CD4-positive, alpha-beta T cell treated with Interferon alpha-2 for 1 hour (primary cell): ENCODE results near the gene OBSL1.

ENCODE experiments used
- DNase-seq, 2 donors: peaks; one replicate each; pipeline ENCODE4 v3.0.0-alpha.2; 2020 to 2022

Gene OBSL1

DNA sequence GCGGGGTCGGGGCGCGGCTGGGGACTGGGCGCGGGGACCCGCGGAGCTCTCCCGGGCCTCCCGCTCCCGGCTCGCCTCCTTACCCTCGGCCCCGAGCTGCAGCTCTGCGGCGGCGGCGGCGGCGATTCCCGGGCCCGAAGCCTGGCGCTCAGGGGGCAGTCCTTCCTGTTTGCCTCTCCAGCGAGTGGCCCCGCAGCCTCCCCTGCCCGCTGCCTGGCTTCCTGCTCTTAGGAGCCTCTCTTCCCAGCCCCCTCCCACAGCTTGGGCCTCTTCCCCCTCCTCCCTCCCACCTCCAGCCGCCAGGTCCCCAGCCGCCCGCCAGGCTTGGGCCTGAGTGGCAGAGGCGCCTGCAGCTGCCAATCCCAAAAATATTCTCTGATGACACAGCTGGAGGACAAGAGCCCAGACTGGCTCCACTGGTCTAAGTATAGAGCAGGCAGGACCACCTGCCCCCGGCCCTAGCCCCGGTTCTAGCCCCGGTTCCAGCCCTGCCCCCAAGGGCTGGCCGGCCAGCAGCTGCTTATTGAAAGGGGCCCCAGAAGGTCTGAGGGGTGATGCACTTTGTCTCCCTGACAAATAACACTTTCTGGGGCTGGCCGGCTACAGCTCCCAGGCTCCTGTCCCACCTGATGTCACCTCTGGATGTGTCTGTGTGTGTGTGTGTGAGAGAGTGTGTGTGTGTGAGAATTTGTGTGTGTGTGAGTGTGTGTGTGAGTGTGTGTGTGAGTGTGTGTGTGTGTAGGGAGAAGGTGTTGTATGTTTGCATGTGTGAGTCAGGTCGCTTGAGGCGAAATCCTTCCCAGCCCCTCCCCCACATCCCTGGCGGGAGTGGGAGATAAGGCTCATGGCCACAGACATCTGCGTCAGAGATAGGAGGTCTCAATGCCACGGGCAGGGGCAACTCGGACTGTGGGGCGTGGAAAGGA, at the start of gene OBSL1:
TSS of gene OBSL1 (minus strand) at position 229 of the 926 bp plus-strand sequence. CDS start 307 bp downstream, outside the sequence.
- DNase-seq = no peak

DNA sequence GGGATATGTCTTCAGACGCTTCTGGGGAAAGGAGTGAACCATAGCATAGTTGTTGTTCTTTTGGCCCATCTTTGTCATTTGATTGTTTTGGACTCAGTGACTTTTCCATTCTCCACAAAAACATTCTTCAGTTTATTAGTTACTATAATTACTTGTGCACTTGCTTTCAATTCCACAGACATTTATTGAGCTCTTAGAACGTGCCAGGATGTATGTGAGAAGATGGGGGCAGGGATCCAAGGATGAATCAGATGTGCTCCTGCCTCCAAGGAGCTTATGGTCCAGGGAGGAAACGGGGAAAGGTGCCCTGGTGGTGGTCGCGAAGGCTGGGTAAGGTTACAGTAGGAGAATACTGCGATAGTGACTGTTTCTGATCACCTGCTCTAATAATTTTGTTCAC, 49.2 kb upstream of the OBSL1 start:
- no peak for DNase-seq

DNA sequence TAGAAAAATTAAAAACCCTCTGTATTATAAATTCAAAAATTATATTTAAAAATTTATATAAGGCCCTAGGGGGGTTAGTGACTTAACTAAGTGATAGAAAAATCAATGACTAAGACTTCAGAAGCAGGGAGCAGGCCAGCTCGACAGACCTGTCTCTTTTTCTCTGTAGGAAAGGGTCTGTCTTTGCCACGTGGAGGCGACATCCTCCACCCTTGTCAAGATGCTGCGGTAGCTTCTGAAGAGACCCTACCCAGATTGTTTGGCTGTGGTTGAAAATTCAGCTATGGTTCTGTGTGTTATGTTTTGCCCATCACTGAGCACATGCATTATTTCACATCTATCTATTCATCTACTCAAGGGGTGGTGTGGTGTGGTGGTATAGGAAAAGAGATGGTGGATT, 47.9 kb upstream of the OBSL1 start:
- DNase-seq = no peak

DNA sequence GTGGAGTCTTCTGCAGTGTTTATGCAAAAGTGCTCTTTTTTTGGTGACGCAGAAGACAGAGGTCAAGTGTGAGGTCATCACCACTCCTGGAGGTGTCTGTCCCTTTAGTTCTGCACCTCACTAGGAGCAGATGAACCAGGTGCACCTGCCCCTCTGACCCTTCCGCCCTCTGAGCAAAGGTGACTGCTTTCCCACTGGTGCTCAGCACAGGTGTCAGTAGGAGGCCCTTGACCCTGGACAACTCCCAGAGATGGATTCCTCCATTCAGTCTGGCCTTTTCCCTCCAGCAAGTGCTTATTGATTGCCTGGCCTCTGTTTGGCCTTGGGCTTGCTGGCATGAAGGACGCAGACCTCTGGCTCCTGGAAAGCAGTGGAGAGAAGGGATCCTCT, 47.4 kb upstream of the OBSL1 start:
- no peak for DNase-seq

DNA sequence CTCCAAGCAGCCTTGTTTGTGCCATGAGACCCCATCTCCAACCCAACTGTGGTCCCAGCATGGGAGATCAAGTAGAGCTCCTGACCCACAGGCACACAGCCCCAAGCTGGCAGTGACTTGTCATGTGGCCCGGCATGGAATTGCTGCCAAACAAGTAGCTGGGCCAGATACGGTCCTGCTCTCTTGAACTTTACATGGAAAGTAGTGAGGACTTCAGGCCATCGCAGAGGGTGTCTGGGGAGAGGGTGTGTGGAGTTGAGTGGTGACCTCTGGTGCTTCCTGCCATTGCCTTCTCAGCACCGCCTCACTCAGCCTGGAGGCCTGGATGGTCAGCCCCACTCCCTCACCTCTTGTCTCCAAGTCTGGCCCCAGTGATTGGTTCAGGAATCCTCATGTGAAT, 45.2 kb upstream of the OBSL1 start:
- DNase-seq = no peak

DNA sequence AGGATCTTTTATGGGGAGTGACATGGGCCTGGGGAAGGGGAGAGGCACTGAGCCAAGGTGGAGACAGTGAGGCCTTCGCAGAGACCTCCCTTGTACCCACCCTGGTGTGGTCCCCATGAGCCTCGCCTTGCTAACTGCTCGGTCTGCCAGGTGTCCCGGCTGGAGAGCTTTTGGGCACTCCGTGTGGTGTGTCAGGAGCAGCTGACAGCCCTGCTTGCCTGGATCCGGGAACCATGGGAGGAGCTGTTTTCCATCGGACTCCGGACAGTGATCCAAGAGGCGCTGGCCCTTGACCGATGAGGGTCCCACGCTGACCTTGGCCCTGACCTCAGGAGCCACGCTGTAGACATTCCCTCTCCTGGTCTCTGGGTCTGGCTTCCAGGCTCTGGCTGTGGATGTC, 44.6 kb upstream of the OBSL1 start:
- DNase-seq = no peak

DNA sequence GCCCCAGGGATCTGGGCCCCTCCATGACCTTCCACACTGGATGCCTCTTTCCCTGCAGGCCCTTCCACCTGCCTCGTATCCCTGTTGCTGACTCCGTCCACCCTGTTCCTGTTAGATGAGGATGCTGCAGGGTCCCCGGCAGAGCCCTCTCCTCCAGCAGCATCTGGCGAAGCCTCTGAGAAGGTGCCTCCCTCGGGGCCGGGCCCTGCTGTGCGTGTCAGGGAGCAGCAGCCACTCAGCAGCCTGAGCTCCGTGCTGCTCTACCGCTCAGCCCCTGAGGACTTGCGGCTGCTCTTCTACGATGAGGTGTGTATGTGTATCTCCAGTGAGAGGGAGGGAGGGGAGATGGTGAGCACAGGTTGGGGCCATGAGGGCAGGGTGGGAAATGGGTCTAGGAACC, 43.7 kb upstream of the OBSL1 start:
- no peak for DNase-seq

DNA sequence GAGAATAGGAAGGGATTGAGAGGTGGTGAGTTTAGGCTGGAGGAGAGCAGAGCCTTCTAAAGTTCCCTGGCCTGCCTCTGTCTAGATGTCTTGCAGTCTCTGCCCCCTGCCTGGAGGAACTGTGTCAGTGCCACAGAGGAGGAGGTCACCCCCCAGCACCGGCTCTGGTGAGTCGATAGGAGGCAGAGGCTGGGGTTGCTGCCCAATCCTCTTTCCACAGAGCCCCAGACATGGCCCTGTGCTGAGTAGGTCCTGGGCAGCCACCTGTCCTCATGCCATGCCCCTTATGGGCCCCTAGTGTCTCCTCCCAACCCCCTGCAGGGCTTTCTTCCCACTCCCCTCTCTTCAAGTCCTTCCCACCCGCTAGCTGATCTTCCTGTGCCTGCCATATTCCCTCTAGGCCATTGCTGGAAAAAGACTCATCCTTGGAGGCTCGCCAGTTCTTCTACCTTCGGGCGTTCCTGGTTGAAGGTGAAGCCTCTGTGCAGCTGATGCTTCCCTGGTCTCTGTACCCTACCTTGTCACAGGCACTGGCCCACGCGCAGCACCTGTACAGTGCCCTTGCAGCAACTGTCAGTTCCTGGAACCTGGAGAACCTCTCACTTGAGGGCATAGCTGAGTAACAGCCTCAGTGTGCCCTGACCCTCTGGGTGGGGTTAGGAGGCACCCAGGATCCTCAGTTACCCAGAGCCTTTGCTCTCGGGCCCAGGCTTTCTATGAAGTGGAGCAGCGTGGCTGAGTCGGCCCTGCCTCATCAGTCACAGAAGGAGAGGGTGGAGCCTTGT, 42.9 kb upstream of the OBSL1 start:
- DNase-seq = no peak

DNA sequence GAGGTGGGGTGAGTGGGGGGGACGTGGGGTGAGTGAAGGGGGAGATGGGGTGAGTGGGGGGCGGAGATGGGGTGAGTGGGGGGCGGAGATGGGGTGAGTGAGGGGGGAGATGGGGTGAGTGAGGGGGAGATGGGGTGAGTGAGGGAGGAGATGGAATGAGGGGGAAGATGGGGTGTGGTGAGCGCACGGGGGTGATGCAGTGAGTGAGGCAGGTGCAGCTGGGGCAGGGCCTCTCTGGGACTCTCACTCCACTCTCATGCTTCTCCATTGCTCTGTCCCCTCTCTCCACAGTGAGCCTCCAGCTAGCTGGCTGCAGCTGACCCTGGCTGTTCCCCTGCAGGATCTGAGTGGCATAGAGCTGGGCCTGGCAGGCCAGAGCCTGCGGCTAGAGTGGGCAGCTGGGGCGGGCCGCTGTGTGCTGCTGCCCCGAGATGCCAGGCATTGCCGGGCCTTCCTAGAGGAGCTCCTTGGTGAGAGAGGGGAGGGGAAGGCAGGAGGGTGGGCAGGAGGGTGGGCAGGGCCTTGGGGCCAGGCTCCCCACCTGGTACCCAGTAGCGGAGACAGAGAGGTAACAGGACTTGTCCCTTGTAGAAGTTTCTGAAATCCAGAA, 42.2 kb upstream of the OBSL1 start:
- no peak for DNase-seq

DNA sequence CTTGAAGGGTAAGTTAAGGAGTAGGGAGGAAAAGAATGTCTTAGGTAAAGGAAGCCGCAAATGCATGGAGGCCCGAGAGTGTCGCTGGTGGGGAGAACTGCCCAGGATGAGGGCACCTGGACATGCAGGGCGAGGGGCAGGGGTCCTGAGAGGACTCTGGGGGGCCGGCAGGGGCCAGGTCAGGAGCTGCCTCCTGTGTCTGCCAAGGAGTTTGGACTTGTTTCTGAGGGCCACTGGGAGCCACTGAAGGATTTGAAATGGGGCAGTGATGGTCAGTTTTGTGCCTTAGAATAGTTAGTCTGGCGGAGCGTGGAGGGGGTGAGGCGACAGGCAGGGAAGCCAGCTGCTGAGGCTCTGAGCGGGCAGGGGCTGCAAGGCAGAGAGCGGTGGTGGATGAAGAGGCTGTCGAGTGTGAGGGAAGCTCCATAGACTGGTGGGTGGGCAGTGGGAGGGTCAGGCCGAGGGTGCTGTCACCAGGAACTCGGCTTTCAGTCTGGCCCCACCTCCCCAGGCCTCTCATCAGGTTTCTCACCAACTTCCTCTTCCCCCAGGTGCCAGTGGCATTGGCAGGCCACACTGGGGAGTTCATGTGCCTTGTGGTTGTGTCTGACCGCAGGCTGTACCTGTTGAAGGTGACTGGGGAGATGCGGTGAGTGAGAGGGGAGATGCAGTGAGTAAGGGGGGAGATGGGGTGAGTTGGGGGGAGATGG, 41.4 kb upstream of the OBSL1 start:
- peak; percentile 25 to 34 for DNase-seq

DNA sequence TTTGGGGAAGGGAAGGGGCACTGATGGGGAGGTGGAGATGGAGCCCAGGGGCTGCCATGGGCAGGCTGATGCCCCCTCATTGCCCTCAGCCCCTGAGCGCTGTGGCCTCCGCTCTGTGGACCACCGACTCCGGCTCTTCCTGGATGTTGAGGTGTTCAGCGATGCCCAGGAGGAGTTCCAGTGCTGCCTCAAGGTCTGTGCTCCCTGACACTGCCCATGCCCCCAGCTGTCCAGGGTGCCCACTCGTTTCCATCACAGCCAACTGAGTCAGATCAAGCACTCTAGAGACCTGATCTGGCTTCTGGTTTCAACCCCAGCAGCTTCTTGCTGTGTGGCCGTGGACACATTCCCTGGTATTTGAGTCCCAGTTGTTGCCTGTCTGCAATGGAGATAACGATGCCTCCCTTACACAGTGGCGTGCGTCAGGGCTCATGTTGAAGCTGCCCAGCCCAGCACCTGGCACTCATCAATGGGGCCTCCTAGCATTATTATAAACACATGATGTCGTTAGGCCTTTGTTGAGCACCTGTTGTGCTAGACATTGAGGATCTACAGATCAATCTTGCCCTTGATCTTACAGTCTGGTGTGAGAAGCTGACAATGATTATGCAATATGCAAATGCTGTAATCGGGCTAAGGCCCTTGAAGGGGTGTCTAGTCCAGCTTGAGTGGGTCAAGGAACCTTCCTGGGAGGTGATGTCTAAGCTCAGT, 40.7 kb upstream of the OBSL1 start:
- DNase-seq = no peak

DNA sequence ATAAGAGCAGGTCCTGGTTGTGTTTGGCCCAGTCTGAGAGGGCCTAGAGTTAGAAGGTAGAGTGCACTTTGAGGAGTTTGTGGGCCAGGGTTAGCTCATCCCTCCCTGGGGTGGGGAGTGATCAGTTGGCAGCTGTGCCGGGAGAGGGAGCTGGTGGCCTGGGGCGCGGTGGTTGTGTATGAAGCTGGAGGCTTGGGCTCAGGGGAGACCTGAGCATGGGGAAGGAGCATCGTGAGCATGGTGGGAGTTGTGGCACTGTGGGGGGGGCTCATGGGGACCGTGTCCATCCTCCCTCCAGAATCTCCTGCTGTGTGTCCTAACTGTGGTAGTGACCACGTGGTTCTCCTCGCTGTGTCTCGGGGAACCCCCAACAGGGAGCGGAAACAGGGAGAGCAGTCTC, 40.0 kb upstream of the OBSL1 start:
- no peak for DNase-seq

DNA sequence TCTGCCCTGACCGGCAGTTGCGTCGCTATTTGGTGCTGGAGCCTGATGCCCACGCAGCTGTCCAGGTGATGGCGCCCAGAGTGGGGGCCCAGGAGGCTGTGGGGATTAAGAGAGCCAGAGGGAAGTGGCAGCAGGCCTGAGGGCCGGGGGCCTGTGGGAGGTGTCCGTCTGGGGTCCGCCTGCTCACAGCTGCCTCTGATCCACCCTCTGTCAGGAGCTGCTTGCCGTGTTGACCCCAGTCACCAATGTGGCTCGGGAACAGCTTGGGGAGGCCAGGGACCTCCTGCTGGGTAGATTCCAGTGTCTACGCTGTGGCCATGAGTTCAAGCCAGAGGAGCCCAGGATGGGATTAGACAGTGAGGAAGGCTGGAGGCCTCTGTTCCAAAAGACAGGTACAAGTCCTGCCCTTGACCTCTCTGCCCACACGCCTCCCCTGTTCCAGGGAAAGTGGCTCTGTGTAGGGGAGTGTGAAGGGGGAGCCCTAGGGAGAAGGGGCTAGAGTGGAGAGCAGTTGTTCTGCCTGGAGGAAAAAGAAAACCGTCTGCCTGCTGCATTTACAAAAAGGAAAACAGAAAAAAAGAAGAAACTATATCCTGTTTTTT, 37.9 kb upstream of the OBSL1 start:
- no peak for DNase-seq

DNA sequence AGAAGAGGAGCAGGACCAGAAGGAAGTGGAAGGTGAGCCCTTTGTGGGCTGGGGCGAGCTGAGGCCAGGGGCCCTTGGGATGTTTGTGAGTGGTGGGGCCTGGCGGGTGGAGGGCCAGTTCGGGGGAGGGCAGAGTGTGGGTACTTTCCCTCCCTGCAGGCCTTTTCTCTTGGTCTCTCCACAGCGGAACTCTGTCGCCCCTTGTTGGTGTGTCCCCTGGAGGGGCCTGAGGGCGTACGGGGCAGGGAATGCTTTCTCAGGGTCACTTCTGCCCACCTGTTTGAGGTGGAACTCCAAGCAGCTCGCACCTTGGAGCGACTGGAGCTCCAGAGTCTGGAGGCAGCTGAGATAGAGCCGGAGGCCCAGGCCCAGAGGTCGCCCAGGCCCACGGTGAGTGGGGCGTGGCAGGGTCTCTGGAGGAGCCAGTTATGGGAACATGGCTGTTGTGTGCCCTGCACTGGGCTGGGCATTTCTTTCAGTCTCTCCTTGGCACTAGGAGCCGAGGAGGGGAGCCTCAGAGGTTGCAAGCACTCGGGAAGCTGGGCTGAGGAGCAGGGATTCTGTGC, 37.1 kb upstream of the OBSL1 start:
- DNase-seq = no peak

DNA sequence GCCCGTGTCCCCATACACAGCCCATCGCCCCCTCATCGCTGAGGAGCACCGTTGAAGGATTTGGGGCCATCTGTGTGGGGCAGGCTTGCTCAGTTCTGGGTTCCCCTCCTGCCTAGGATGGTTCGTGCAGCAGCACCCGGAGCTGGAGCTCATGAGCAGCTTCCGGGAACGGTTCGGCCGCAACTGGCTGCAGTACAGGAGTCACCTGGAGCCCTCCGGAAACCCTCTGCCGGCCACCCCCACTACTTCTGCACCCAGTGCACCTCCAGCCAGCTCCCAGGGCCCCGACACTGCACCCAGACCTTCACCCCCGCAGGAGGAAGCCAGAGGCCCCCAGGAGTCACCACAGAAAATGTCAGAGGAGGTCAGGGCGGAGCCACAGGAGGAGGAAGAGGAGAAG, 36.6 kb upstream of the OBSL1 start:
- DNase-seq = no peak

DNA sequence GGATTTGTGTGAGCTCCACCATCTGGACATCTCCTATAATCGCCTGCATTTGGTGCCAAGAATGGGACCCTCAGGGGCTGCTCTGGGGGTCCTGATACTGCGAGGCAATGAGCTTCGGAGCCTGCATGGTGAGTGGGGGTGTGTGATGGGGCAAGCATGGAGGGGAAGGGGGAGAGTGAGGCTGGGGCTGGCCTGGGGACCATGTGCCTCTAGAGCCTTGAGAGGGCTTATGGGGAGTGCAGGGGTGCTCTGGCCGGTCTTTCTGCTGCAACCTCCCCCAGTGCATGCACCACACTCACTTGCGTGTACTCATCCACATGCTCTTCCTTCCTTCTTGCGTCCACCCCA, 34.2 kb upstream of the OBSL1 start:
- no peak for DNase-seq

DNA sequence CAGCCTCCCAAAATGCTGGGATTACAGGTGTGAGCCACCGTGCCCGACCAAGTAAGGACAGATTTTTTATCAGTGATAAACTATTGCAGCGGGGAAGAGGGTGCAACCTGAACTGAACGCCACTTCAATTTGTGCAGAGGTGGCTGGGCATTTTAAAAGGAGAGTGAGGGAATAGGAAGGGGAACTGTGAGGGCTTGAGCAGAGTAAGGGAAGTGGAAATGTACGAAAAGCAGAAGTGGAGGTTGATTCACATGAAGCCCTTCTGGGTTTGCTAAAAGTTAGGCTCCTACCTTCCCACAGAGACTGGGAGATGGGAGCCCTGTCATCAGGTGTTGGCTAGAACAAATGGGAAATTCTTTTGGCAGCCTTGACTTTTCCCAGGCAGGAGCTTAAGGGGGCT, 32.4 kb upstream of the OBSL1 start:
- DNase-seq = no peak

DNA sequence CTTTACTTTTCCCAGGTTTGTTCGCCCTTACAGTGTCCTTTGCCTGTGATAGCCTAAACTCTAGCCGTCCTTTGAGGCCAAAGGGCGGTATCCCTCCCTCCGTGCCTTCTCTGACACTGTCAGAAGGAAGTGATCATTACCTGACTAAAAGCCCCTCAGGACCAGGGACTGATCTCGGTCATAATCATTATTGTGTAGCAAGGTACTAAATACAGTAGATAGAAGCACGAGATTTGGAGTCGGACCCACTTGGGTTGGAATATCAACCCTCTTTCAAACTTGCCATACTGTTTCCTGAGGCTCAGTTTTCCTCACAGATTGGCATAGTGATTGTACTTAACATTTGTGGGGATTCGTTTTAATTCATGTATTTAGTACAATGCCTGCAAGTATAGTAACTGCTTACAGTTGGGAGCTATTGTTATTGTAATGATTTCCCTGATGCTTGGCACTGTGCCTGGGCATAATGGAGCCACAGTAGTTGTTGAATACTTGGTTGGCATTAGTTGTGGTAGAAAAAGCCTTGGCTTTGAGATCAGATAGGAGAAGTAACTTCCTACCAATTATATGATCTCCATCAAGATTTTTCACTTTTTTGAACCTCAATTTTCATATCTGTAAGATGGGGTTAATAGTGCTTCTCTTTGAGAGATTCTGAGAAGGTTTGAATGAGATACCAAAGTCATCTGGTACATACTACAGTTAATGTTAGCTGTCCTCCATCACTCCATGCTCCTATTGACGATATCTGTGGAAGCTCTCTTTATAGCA, 27.2 kb upstream of the OBSL1 start:
- DNase-seq = no peak

DNA sequence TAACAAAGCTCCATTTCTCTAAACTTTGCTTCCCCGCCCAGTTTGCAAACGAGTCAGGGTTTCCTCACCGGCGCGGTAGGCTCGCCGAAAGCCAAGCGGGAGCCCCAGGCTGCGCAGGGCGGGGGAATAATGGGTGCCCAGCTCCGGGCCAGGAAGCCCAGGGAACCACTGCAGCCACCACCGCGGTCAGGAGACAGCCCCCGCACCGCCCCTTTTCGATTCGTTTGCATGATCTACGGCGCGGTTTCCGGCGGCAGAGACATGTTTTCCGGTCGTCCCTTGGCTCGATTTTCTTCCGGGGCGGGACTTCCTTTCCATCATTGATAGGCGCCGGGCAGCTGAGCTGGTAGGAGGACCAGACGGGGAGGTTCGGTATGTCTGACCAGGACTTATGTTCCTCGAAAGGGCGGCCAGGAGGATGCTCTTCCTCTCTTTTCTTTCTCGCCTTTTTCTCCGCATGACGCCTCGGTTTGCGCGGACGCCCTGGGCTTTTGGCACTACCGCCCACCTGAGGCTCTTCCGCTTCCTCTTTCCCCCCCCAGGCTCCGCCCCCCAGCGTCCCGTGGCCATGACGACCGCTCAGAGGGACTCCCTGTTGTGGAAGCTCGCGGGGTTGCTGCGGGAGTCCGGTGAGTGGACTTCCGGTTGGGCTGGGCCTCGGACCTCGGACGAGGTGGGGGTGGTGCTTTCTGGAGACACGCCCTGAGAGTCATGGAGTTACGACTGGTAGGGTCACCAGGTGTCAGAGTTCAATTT, 26.4 kb upstream of the OBSL1 start, which contains the start of gene STK11IP:
TSS of gene STK11IP (plus strand) at position 306 of the 756 bp plus-strand sequence. CDS start at position 569, 263 bp downstream.
- DNase-seq = peak; percentile 87 to 88
